HepG2 (cell line): Measurements from ENCODE around the gene FZD7. TPM values are rescaled to one million over a fixed set of nuclear protein-coding genes. Genes with fewer than 3 reads are reported as not detected.

ENCODE experiments used
- ATAC-seq: fragments of 200-7000 bp; cut with Tn5 transposase; 3 replicates; pipeline ENCODE4 v1.9.1; 2020; ENCODE audit warnings: mild to moderate bottlenecking, moderate library complexity
- BruUV-seq: library from RNA; stranded (reverse); fragments of 400-500 nt; replicated peaks from 2 replicates; lab custom pipeline; 2021; lab: Mats Ljungman, UMichigan
- CTCF ChIA-PET: fragments of 300-600 bp; formaldehyde crosslinking; extraction: SDS; loops from one replicate; lab custom pipeline; 2021; ENCODE audit warnings: low total read pairs, inconsistent platforms, low intra/inter-chr PET ratio; lab: Yijun Ruan, JAX
- POLR2A ChIA-PET: fragments of 350-600 bp; sonication (Branson Sonifier 250); formaldehyde crosslinking; loops from one replicate; lab custom pipeline; 2020; ENCODE audit warnings: antibody characterized with exemption, inconsistent platforms; lab: Yijun Ruan, JAX
- DNase-seq: peaks from one replicate; pipeline ENCODE4 v3.0.0-alpha.2; 2015; ENCODE audit warnings: low spot score
- FAIRE-seq: peaks from 3 replicates; lab custom pipeline; 2011; peaks lifted over from hg19 to GRCh38; lab: Jason Lieb, UNC
- H2AFZ ChIP-seq: one replicate; pipeline ENCODE4 v1.6.1; 2011; ENCODE audit warnings: low read length, inconsistent platforms
- H3K27ac ChIP-seq: fragments of 300-600 bp; 3 replicates; pipeline ENCODE4 v1.8.0; 2011; ENCODE audit warnings: mixed run types, mild to moderate bottlenecking, mixed read lengths, low read length, inconsistent platforms; ENCODE audit not compliant: insufficient read depth; ENCODE audit errors: extremely low read length
- H3K27me3 ChIP-seq, 2 experiments: fragments of 200-600 bp in 1 of 2; 2 replicates in 1 of 2; 3 replicates in 1 of 2; pipeline versions ENCODE4 v1.6.0 to v1.8.0; 2011; ENCODE audit warnings: low read length in 2 of 2, mild to moderate bottlenecking in 2 of 2, moderate library complexity in 2 of 2, inconsistent platforms in 1 of 2; ENCODE audit not compliant: insufficient read depth in 2 of 2, control insufficient read depth in 1 of 2
- H3K36me3 ChIP-seq, 2 experiments: fragments of 200-600 bp in 1 of 2; replicated peaks in 1 of 2; 2 replicates in 1 of 2; 3 replicates in 1 of 2; pipeline versions ENCODE4 v1.5.1 to v1.8.0; 2011; ENCODE audit warnings: low read length in 2 of 2, inconsistent platforms in 1 of 2; ENCODE audit not compliant: insufficient read depth in 2 of 2, control insufficient read depth in 1 of 2
- H3K4me1 ChIP-seq: 2 replicates; pipeline ENCODE4 v1.5.1; 2012; ENCODE audit warnings: low read length, inconsistent platforms; ENCODE audit not compliant: insufficient read depth
- H3K4me2 ChIP-seq: 2 replicates; pipeline ENCODE4 v1.6.0; 2011; ENCODE audit warnings: low read depth, low read length, inconsistent platforms
- H3K4me3 ChIP-seq, 3 experiments: fragments of 200-600 bp in 1 of 3; sonication (generic), shearing (Covaris generic) in 1 of 3; replicated peaks in 1 of 3; 2 replicates each; pipeline ENCODE4 v1.5.1; 2011 to 2016; ENCODE audit warnings: low read length in 3 of 3, inconsistent platforms in 2 of 3, low read depth in 2 of 3, mild to moderate bottlenecking in 2 of 3, control low read depth in 1 of 3, mixed read lengths in 1 of 3; ENCODE audit not compliant: insufficient read depth in 1 of 3
- H3K79me2 ChIP-seq: one replicate; pipeline ENCODE4 v1.6.1; 2011; ENCODE audit warnings: low read length, inconsistent platforms; ENCODE audit not compliant: insufficient read depth
- H3K9ac ChIP-seq: 2 replicates; pipeline ENCODE4 v1.6.0; 2011; ENCODE audit warnings: mild to moderate bottlenecking, low read depth, low read length, inconsistent platforms; ENCODE audit not compliant: insufficient read depth
- H3K9me3 ChIP-seq: 2 replicates; pipeline ENCODE4 v1.5.1; 2012; ENCODE audit warnings: mild to moderate bottlenecking, low read length
- H4K20me1 ChIP-seq: 2 replicates; pipeline ENCODE4 v1.6.0; 2011; ENCODE audit warnings: inconsistent platforms, mild to moderate bottlenecking, low read length, moderate library complexity; ENCODE audit not compliant: insufficient read depth
- AGO1 ChIP-seq: fragments of 200-400 bp; formaldehyde crosslinking; IDR thresholded peaks from 2 replicates; pipeline ENCODE4 v1.6.1; 2017; ENCODE audit warnings: mild to moderate bottlenecking, low read depth, low read length, moderate library complexity; ENCODE audit not compliant: poor library complexity, severe bottlenecking
- ARID2 ChIP-seq: sonication (generic); formaldehyde crosslinking; IDR thresholded peaks from 2 replicates; pipeline ENCODE4 v1.8.1; 2022; ENCODE audit warnings: mild to moderate bottlenecking, missing genetic modification reagents, borderline replicate concordance
- ARNT2 ChIP-seq: sonication (generic); formaldehyde crosslinking; IDR thresholded peaks from 2 replicates; pipeline ENCODE4 v1.8.0; 2022; ENCODE audit warnings: mild to moderate bottlenecking, low read depth, missing genetic modification reagents, moderate library complexity
- ATF1 ChIP-seq: IDR thresholded peaks from 2 replicates; pipeline ENCODE4 v1.6.1; 2016; ENCODE audit warnings: mild to moderate bottlenecking, control low read depth
- ATRX ChIP-seq: sonication (generic); formaldehyde crosslinking; IDR thresholded peaks from 2 replicates; pipeline ENCODE4 v1.4.0; 2020; ENCODE audit warnings: missing genetic modification reagents, borderline replicate concordance
- BATF2 ChIP-seq: sonication (generic); formaldehyde crosslinking; IDR thresholded peaks from 2 replicates; pipeline ENCODE4 v1.8.0; 2022; ENCODE audit warnings: mild to moderate bottlenecking, missing genetic modification reagents, moderate library complexity
- FOXC1 ChIP-seq: sonication (generic); formaldehyde crosslinking; IDR thresholded peaks from 2 replicates; pipeline ENCODE4 v1.8.0; 2022; ENCODE audit warnings: mild to moderate bottlenecking, missing genetic modification reagents, borderline replicate concordance
- GATAD2A ChIP-seq: IDR thresholded peaks from 2 replicates; pipeline ENCODE4 v1.6.1; 2016
- HNF4A ChIP-seq: sonication (generic); formaldehyde crosslinking; IDR thresholded peaks from 2 replicates; pipeline ENCODE4 v1.4.0; 2020; ENCODE audit warnings: missing genetic modification reagents
- JUN ChIP-seq: sonication (generic); formaldehyde crosslinking; IDR thresholded peaks from 2 replicates; pipeline ENCODE4 v1.4.0; 2020; ENCODE audit warnings: mild to moderate bottlenecking, missing genetic modification reagents
- MAFF ChIP-seq: IDR thresholded peaks from 2 replicates; pipeline ENCODE4 v1.6.1; 2011; ENCODE audit warnings: low read depth, low read length, improper control_type of control experiment
- MLLT10 ChIP-seq: sonication (generic); formaldehyde crosslinking; IDR thresholded peaks from 2 replicates; pipeline ENCODE4 v1.4.0; 2020; ENCODE audit warnings: missing genetic modification reagents
- NRL ChIP-seq: sonication (generic); formaldehyde crosslinking; IDR thresholded peaks from 2 replicates; pipeline ENCODE4 v1.5.0; 2020; ENCODE audit warnings: missing genetic modification reagents, mild to moderate bottlenecking, moderate library complexity, borderline replicate concordance
- STAT5B ChIP-seq: sonication (generic); formaldehyde crosslinking; IDR thresholded peaks from 2 replicates; pipeline ENCODE4 v1.4.0; 2020; ENCODE audit warnings: missing genetic modification reagents
- TFDP2 ChIP-seq: sonication (generic); formaldehyde crosslinking; IDR thresholded peaks from 2 replicates; pipeline ENCODE4 v1.4.0; 2020; ENCODE audit warnings: missing genetic modification reagents
- ZNF207 ChIP-seq: fragments of 450-650 bp; IDR thresholded peaks from 2 replicates; pipeline ENCODE4 v1.6.1; 2016; ENCODE audit warnings: antibody characterized with exemption, borderline replicate concordance
- ZNF24 ChIP-seq: fragments of 450-650 bp; IDR thresholded peaks from 2 replicates; pipeline ENCODE4 v1.6.1; 2017; ENCODE audit warnings: antibody characterized with exemption, mild to moderate bottlenecking
- ZNF317 ChIP-seq: sonication (generic); formaldehyde crosslinking; IDR thresholded peaks from 2 replicates; pipeline ENCODE4 v1.5.0; 2020; ENCODE audit warnings: mild to moderate bottlenecking, missing genetic modification reagents
- ZNF7 ChIP-seq: IDR thresholded peaks from 2 replicates; pipeline ENCODE4 v1.6.1; 2016; ENCODE audit warnings: missing biosample characterization, missing genetic modification reagents
- ZNF790 ChIP-seq: sonication (generic); formaldehyde crosslinking; IDR thresholded peaks from 2 replicates; pipeline ENCODE4 v1.8.0; 2022; ENCODE audit warnings: missing genetic modification reagents, mild to moderate bottlenecking, borderline replicate concordance
- in situ Hi-C: cut with HindIII; loops from 2 replicates; pipeline ENCODE4 v1.10.0; 2017; ENCODE audit warnings: low pct_unique_long_range_greater_than_20kb; ENCODE audit not compliant: extremely low pct_ligation_motif_present
- intact Hi-C: fragments of 100-400 bp; cut with micrococcal nuclease; formaldehyde crosslinking; loops from one replicate; pipeline ENCODE4 v1.10.0; 2022; ENCODE audit not compliant: unreplicated experiment
- polyA plus RNA-seq, 8 experiments: library from polyadenylated mRNA; depleted of rRNA in 3 of 8; stranded (reverse) in 7 of 8; unstranded in 1 of 8; fragments of >200 nt; fragmentation: Illumina TruSeq in 4 of 8; extraction: Trizol in 4 of 8; gene quantifications; 2 replicates each; pipeline versions ENCODE4 v1.2.1 to v1.2.3, GENCODE V29; 2011 to 2016; ENCODE audit warnings: low read depth in 4 of 8, missing spikeins in 1 of 8, mixed read lengths in 1 of 8; ENCODE audit not compliant: insufficient read depth in 1 of 8
- total RNA-seq, 5 experiments: library from RNA; depleted of rRNA; stranded (reverse); fragments of >200 nt; fragmentation: Illumina TruSeq; extraction: Trizol; gene quantifications; 2 replicates each; pipeline ENCODE4 v1.2.3, GENCODE V29; 2016; ENCODE audit warnings: low read depth in 1 of 5

Gene FZD7
- total and polyA plus RNA-seq, 2 of the 13 experiments (the other 11 are each of a cell fraction or from before 2014, with no cell fraction given), result 0.13 to 0.38 TPM

GRCh38 chr2:202017940-202018339 is 15.7 kb upstream of the FZD7 start:
- TF ChIP-seq ZNF790 (CRISPR knock-in tag) (no peak), ZNF24 (no peak), NRL (CRISPR knock-in tag) (no peak), ZNF7 (CRISPR knock-in tag) (no peak), FOXC1 (CRISPR knock-in tag) (no peak), ATRX (CRISPR knock-in tag) (no peak), BATF2 (no peak), MAFF (no peak), ZNF207 (no peak), HNF4A (CRISPR knock-in tag) (no peak), TFDP2 (CRISPR knock-in tag) (no peak), AGO1 (no peak), ARNT2 (CRISPR knock-in tag) (no peak), ARID2 (CRISPR knock-in tag) (no peak), JUN (CRISPR knock-in tag) (no peak), MLLT10 (CRISPR knock-in tag) (no peak), ATF1 (CRISPR knock-in tag) (no peak), ZNF317 (CRISPR knock-in tag) (no peak), STAT5B (CRISPR knock-in tag) (no peak), GATAD2A (no peak)
- DNase-seq (no peak), FAIRE-seq (no peak), ATAC-seq (no peak)
- Histone ChIP-seq H3K79me2 (no peaks in the 10 kb centered on the region), H4K20me1 (no peaks in the 10 kb centered on the region), H2AFZ (no peak overlapping the region), H3K4me3 (no peak overlapping the region), H3K4me2 (no peak overlapping the region), H3K36me3 (no peaks in the 10 kb centered on the region), H3K9me3 (no peaks in the 10 kb centered on the region), H3K27ac (no peak overlapping the region), H3K27me3 (no peaks in the 10 kb centered on the region), H3K9ac (no peak overlapping the region), H3K4me1 (no peaks in the 10 kb centered on the region)
- POLR2A ChIA-PET, result no interaction called here
- BruUV-seq, result no TSS peak
- in situ Hi-C loops (no loop called here), intact Hi-C loops (no loop called here)
- CTCF ChIA-PET, result no interaction called here
